Thyroid gland (tissue), 4 donors: ENCODE measurements around the gene GRK6.

Experiments used
- CTCF ChIP-seq, 6 experiments: fragments of 200-600 bp in 3 of 6; fragments of 450-650 bp in 3 of 6; sonication (generic) in 3 of 6; IDR thresholded peaks; one replicate each; pipeline ENCODE4 v1.5.1; 2016 to 2019; ENCODE audit warnings: antibody characterized with exemption in 6 of 6, mild to moderate bottlenecking in 2 of 6, inconsistent platforms in 1 of 6, moderate library complexity in 1 of 6
- POLR2A ChIP-seq, 2 donors: fragments of 450-650 bp; IDR thresholded peaks; one replicate each; pipeline ENCODE4 v1.6.1; 2017; ENCODE audit warnings: antibody characterized with exemption in 2 of 2, mild to moderate bottlenecking in 2 of 2, moderate library complexity in 1 of 2

GRCh38 chr5:177393206-177393765 is 33.2 kb upstream of the GRK6 start:
- TF ChIP-seq POLR2A (IDR thresholded peaks at IDR 0.05) (no peak), CTCF (IDR thresholded peaks at IDR 0.05) (no peak)
